DOHH2 (cell line): ENCODE data around the gene PRKD2.

Source experiments
- H3F3A ChIP-seq: fragments of 200-600 bp; sonication (generic), shearing (Covaris generic); 2 replicates; pipeline ENCODE4 v1.6.0; 2016; ENCODE audit warnings: antibody characterized with exemption, mild to moderate bottlenecking; ENCODE audit not compliant: control insufficient read depth, insufficient read depth
- H3K27ac ChIP-seq: fragments of 200-600 bp; sonication (generic); 2 replicates; pipeline ENCODE4 v1.5.1; 2014; ENCODE audit warnings: low read depth, mild to moderate bottlenecking, low read length, moderate library complexity
- H3K27me3 ChIP-seq: fragments of 200-600 bp; sonication (generic); 2 replicates; pipeline ENCODE4 v1.6.1; 2014; ENCODE audit warnings: mild to moderate bottlenecking, low read length, mixed read lengths; ENCODE audit not compliant: control insufficient read depth
- H3K36me3 ChIP-seq: fragments of 200-600 bp; sonication (generic); 2 replicates; pipeline ENCODE4 v1.6.1; 2014; ENCODE audit warnings: mild to moderate bottlenecking, low read length, moderate library complexity, mixed read lengths; ENCODE audit not compliant: control insufficient read depth
- H3K4me1 ChIP-seq: fragments of 200-600 bp; sonication (generic); 2 replicates; pipeline ENCODE4 v1.6.1; 2014; ENCODE audit warnings: mild to moderate bottlenecking, low read length, mixed read lengths; ENCODE audit not compliant: control insufficient read depth
- H3K4me2 ChIP-seq: fragments of 200-600 bp; sonication (generic); 2 replicates; pipeline ENCODE4 v1.6.0; 2014; ENCODE audit warnings: mild to moderate bottlenecking, low read length, moderate library complexity
- H3K4me3 ChIP-seq: fragments of 200-600 bp; sonication (generic); 2 replicates; pipeline ENCODE4 v1.5.1; 2014; ENCODE audit warnings: mild to moderate bottlenecking, low read length, mixed read lengths
- H3K79me2 ChIP-seq: fragments of 200-600 bp; sonication (generic); 2 replicates; pipeline ENCODE4 v1.6.1; 2014; ENCODE audit warnings: mild to moderate bottlenecking, low read length, mixed read lengths; ENCODE audit not compliant: control insufficient read depth
- H3K9me2 ChIP-seq: fragments of 200-600 bp; sonication (generic); replicated peaks from 2 replicates; pipeline ENCODE4 v1.6.1; 2014; ENCODE audit warnings: mild to moderate bottlenecking, low read length, mixed read lengths; ENCODE audit not compliant: control insufficient read depth
- H3K9me3 ChIP-seq: fragments of 200-600 bp; sonication (generic); 2 replicates; pipeline ENCODE4 v1.6.1; 2014; ENCODE audit warnings: antibody characterized with exemption, low read length, mixed read lengths; ENCODE audit not compliant: control insufficient read depth, insufficient read depth
- H4K20me1 ChIP-seq: fragments of 200-600 bp; sonication (generic); 2 replicates; pipeline ENCODE4 v1.6.0; 2014; ENCODE audit warnings: low read depth, mild to moderate bottlenecking, antibody characterized with exemption, low read length, moderate library complexity; ENCODE audit not compliant: control insufficient read depth, insufficient read depth
- CTCF ChIP-seq: fragments of 200-600 bp; sonication (generic); IDR thresholded peaks from one replicate; pipeline ENCODE4 v1.5.1; 2014; ENCODE audit warnings: antibody characterized with exemption, mild to moderate bottlenecking, low read depth, low read length; ENCODE audit not compliant: poor library complexity, severe bottlenecking
- EZH2phosphoT487 ChIP-seq: fragments of 200-600 bp; sonication (generic); IDR thresholded peaks from 2 replicates; pipeline ENCODE4 v1.6.1; 2017; ENCODE audit warnings: borderline replicate concordance, mild to moderate bottlenecking, antibody characterized with exemption, low read length, moderate library complexity, mixed read lengths

PRKD2 gene

GRCh38 chr19:46736531-46737297 lies 19.8 kb upstream of the PRKD2 start:
- Histone ChIP-seq H3K4me2 (no peak overlapping the region), H3K9me3 (no peaks in the 10 kb centered on the region), H3K4me3 (no peak overlapping the region), H3K4me1 (no peaks in the 10 kb centered on the region), H3K36me3 (peaks cover 74% of the 10 kb centered on the region), H3K27me3 (no peaks in the 10 kb centered on the region), H3K27ac (no peak overlapping the region), H3K79me2 (peaks cover 70% of the 10 kb centered on the region), H3K9me2 (no peaks in the 10 kb centered on the region), H3F3A (no peaks in the 10 kb centered on the region), H4K20me1 (peaks cover 6% of the 10 kb centered on the region; the same call in 1 of the 2 replicates)
- TF ChIP-seq CTCF = no peak
- TF ChIP-seq EZH2phosphoT487 = no peak

DNA sequence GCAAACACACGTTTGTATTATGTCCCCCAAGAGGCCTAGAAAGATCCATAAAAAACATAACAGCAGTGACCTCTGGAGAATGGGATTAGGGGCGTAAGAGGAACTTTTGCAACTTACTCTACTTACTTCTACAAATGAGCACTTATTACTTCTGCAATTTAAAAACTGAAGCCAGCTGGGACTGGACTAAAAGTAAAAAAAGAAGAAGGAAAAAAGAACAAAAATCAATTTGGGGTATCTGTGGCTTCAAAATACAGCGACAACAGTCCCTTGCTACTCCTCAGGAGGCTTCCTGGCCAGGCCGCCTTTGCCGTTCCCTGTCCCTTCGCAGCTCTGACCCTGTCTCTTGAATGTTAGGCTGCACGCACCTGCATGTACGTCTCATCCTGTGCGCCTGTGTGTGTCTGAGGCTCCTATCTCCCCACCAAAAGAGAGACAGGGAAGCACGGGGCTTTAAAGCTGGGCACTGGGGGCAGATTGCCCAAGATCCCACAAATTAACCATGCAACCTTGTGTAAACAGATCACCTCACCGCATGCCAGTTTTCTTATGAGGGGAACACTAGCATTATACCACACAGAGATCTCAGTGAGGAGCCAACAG lies 16.9 kb upstream of the PRKD2 start:
- H3K4me3 ChIP-seq = no peak overlapping the region
- no peaks in the 10 kb centered on the region for H3K27me3 ChIP-seq
- no peaks in the 10 kb centered on the region for H3K9me2 ChIP-seq
- no peak overlapping the region for H3K27ac ChIP-seq
- no peak overlapping the region for H3K4me2 ChIP-seq
- H4K20me1 ChIP-seq = peaks cover 5% of the 10 kb centered on the region; the same call in 1 of the 2 replicates
- no peak for TF ChIP-seq EZH2phosphoT487
- TF ChIP-seq CTCF = no peak
- peaks cover 76% of the 10 kb centered on the region for H3K36me3 ChIP-seq
- no peaks in the 10 kb centered on the region for H3F3A ChIP-seq
- H3K9me3 ChIP-seq = no peaks in the 10 kb centered on the region
- H3K4me1 ChIP-seq = no peaks in the 10 kb centered on the region; the same call in 1 of the 2 replicates
- peaks cover 49% of the 10 kb centered on the region for H3K79me2 ChIP-seq

DNA sequence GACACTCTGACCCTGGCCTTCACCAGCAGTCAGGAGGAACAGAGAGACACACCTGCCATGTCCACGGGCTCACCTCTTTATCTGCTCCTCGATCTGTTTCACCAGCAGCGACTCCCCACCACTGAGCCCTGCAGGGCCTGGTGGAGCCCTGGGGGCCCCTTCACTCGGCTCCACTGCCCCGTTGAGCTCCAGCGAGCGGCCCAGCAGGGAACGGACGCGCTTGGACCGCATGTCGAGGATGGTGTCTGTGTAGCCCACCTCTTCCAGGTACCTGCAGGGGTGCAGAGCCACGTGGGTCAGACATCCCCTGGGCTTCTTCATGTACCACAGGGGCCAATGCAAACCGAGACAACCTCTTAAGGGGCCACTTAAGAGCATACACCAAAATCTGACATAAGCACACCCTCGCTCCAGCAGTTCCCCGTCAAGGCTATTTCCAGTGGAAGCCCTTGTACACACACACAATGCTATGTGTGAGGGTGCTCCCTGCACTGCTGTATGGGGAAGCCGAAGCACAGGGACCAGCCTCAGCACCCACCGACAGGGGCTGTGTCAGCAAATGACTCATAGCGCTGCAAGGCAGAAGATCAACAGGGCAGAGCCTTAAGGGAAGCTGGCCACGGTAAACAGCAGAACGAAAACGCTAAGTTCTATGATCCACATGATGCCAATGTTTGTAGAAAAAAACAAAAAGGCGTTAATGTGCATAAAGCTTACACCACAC lies 16.2 kb upstream of the PRKD2 start:
- Histone ChIP-seq H3K4me3 (no peak overlapping the region), H3K27ac (no peak overlapping the region), H3K9me2 (no peaks in the 10 kb centered on the region), H3F3A (no peaks in the 10 kb centered on the region), H3K36me3 (peaks cover 75% of the 10 kb centered on the region), H3K27me3 (no peaks in the 10 kb centered on the region), H3K9me3 (no peaks in the 10 kb centered on the region), H3K4me1 (peaks cover 5% of the 10 kb centered on the region; the same call in 1 of the 2 replicates), H3K4me2 (no peak overlapping the region), H3K79me2 (peaks cover 48% of the 10 kb centered on the region), H4K20me1 (peaks cover 9% of the 10 kb centered on the region; the same call in 1 of the 2 replicates)
- no peak for TF ChIP-seq CTCF
- TF ChIP-seq EZH2phosphoT487 = no peak
